Retinal pigment epithelial cell (primary cell): ENCODE results near the gene CYP4F3.

Experiments used
- DNase-seq: peaks from one replicate; pipeline ENCODE4 v3.0.0-alpha.2; 2010; ENCODE audit warnings: low read depth
- H3K4me3 ChIP-seq: 2 replicates; pipeline ENCODE4 v1.5.1; 2011; ENCODE audit warnings: mild to moderate bottlenecking, low read length, control low read depth, moderate library complexity
- CTCF ChIP-seq: conservative IDR thresholded peaks from 2 replicates; pipeline ENCODE4 v1.5.1; 2011; ENCODE audit warnings: low read depth, low read length, control low read depth, inconsistent platforms

CYP4F3 gene

GRCh38 chr19:15680478-15681322 is 40.0 kb downstream of the CYP4F3 start:
- H3K4me3 ChIP-seq = no peak overlapping the region
- DNase-seq = no peak
- no peak for TF ChIP-seq CTCF

DNA sequence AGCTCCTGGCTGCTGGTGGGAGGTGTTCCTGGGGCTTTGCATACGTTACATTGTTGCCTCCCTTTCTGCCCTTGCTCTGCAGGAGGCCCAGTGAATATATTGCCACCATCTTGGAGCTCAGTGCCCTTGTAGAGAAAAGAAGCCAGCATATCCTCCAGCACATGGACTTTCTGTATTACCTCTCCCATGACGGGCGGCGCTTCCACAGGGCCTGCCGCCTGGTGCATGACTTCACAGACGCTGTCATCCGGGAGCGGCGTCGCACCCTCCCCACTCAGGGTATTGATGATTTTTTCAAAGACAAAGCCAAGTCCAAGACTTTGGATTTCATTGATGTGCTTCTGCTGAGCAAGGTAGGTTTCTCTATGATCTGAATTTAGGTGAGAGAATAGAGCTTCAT is 42.7 kb downstream of the CYP4F3 start:
- H3K4me3 ChIP-seq = no peak overlapping the region
- no peak for TF ChIP-seq CTCF

GRCh38 chr19:15684828-15685227 is 44.1 kb downstream of the CYP4F3 start:
- no peak for DNase-seq
- TF ChIP-seq CTCF = no peak
- H3K4me3 ChIP-seq = no peak overlapping the region

More for the DNA sequence above, 42.7 kb downstream of the CYP4F3 start:
- DNase-seq = no peak

GRCh38 chr19:15696654-15697194 is 56.0 kb downstream of the CYP4F3 start:
- no peak for DNase-seq
- no peak for TF ChIP-seq CTCF
- H3K4me3 ChIP-seq = no peak overlapping the region

DNA sequence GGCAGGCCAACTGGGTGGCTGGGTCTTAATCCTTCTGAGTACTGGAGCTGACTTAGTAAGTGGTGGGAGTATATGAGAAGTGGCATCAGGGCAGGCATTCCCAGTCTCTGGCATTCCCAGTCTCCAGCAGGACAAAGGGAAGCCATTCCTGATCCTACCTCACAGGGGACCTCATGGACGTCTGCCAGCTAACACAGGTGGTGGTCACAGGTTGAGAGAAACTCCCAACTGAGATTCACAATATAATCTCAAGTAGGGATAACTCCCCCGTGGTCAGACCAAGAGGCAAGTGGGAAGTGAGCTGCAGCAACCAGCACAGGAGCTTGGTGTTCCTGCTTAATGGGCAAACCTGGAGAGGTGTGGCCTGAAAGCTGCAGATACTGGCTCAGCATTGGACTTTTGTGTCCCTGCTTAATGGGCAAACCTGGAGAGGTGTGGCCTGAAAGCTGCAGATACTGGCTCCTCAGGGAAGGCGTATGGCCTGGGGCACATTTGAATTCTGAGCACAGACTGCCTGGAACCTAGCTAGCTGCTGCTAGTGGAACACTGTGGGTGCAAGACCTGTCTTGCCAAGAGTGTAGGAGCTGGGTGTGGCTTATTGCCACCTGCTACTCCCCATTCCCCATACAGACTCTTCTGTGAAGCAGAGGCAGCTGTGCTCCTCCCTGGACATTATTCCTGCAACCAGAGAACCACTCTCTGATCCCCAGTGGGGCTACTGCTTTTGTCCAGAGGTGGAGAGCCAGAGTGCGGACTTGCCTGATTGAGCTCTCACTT is 61.2 kb downstream of the CYP4F3 start:
- no peak overlapping the region for H3K4me3 ChIP-seq
- TF ChIP-seq CTCF = no peak
- no peak for DNase-seq

- no peak overlapping the region for H3K4me3 ChIP-seq
- DNase-seq = no peak
- no peak for TF ChIP-seq CTCF
Observed at GRCh38 chr19:15702534-15702930, 61.8 kb downstream of the CYP4F3 start.
